Glomerular visceral epithelial cell (primary cell): ENCODE results near the gene DSCAML1.

Experiments
- DNase-seq: peaks from one replicate; pipeline ENCODE4 v3.0.0-alpha.2; 2016; ENCODE audit errors: extremely low spot score

The DSCAML1 gene

DNA sequence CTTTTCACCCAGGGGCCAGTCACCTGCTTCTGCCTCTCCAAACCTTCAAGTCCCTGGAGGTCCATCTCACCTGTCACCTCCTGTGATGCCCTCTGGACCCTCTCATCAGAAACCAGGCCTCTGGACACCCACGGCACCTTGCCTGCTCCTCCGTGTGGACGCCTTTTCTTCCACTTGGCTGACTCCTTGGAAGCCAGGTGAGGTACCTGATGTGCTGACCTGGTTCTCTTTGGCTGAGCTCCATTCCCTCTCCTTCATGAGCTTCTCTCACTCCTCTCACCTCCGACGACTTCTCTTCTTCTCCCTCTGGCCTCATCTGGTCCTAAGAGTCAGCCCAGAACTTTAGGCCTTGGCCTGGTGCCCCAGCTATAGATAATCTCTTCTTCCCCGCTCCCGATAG, 370.1 kb downstream of the DSCAML1 start:
- no peak for DNase-seq

DNA sequence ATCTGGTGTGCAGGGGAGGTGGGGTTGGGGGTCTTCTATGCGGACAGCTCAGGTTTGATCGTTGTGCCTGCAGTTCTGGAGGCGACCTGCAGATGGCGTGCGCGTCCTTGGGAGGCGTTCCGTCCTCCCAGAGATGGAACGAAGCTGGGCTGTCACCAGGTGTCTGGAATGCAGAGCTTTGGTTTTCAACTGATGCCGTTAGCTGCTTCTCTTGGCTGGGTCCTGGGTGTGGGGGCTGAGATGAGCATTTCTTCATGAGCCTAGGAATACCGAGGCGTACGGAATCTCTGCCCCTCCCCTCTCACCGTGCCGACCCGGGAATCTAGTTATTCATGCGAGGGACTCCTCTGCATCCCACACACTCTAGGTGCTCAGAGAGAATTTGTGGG, 370.7 kb downstream of the DSCAML1 start:
- peak; percentile 57 for DNase-seq

DNA sequence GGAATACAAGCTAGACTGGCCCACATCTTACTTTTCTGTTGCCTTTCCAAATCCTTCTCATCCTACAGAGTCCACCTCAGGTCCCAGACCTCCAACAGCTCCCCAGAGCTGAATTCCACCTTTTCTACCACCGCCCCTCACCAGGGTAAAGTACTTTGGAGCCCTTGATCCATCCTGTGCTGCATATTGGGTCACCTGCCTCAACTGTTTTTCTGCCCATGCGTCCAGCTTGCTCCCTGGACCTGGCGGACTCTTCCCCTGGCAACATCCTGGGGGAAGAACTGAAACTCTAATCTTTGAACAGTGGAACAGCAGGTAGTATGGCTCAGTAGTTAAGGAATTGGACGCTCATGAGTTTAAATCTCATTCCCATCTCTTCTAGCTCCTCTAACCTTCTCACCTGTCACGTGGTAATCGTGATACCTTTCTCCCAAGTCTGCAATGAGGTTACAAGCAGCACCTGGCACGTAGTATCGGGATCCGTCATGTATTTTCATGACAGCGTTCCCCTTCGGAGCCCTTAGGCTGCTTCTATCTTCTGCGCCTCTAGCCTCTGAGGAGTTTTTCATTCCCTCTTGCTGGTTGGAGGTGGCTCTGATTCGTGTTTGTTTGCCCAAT, 371.2 kb downstream of the DSCAML1 start:
- no peak for DNase-seq

DNA sequence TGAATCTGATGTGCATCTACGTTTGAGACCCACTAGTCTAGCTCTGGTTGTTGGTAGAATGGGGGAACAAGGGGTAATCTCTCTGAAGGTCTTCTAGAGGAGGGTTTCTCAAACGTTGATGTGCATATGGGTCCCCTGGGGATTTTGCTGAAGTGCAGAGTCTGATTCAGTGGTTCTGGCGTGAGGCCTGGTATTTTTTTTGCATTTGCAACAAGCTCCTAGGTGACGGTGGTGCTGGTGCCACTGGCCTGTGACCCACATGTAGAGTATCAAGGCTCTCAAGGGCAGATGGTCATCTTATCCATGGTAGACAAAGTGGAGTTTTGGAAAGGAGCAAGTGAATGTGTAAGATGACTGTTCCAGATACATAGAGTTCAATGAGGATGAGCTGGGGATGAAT, 372.2 kb downstream of the DSCAML1 start:
- DNase-seq = no peak

DNA sequence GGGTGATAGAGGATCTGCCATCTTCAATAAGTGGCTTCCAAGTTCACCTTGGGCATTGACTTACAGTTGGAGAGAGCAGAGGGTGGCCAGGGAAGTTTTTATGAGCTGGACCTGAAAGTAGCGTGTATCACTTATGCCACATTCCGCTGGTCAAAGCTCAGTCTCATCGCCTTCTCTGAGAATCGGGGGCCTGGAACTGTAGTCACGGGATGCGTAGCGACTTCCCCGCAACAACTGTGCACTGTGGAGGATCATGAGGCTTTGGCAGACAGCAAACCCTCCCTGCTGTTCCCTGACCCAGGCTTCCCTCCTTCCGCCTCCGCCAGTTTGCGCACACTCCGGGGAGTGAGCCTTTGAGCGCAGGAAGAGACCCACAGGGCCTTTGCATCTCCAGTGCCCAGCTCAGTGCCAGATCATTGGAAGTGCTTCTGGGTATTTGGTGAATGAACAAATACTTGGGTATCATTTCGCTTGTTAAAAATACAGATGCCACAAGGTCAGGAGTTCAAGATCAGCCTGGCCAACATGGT, 373.9 kb downstream of the DSCAML1 start:
- DNase-seq = no peak

DNA sequence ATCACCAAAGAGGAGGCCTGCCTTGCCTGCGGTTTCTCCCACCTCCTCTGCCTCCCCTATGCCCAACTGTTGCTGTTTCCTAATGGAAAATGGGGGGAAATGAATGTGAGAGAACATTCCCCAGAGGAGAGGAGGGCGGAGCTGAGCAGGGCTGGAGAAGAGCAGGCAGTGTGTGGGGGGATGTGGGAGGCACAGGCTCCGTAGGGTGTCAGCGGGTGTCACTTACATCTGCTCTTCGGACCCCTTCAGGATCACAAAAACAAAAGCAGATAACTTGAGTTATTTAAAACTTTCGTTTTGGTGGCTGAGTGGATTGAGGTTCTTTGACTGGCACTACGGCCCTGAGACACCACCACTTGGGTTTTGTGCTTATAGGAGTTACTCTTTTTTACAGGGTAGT, 375.5 kb downstream of the DSCAML1 start:
- no peak for DNase-seq

DNA sequence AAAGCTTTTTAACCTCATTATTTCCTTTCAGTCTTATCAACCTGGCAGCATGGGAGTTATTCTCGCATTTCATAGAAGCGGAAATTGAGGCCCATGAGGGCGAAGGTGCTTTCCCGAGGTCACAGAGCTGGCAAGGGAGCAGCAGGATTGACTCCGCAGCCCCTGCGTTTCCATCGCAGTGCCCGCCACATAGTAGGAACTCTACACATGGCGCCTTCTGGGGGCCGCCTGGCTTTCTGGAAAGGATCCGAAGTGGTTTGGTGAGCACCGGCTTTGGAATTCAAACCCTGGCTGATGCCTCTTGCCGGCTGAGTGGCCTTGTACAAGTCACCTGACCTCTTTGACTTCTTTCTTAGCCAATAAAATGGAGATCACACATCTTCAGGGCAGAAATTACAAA, 376.0 kb downstream of the DSCAML1 start:
- no peak for DNase-seq

DNA sequence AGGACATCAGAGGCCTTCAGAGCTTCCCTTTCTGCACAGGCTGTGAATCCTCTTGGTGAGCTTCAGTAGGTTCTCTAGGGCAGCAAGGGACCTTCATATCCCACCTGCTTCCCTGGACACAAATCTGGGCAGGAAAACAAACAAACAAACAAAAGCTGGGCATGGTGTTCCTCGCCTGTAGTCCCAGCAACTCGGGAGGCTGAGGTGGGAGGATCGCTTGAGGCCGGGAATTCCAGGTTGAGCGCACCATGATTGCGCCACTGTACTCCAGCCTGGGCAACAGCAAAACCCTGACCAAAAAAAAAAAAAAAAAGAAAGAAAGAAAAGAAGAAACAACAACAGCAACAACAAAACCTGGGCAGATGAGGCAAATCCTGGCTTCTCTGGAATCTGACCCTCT, 376.4 kb downstream of the DSCAML1 start:
- no peak for DNase-seq

DNA sequence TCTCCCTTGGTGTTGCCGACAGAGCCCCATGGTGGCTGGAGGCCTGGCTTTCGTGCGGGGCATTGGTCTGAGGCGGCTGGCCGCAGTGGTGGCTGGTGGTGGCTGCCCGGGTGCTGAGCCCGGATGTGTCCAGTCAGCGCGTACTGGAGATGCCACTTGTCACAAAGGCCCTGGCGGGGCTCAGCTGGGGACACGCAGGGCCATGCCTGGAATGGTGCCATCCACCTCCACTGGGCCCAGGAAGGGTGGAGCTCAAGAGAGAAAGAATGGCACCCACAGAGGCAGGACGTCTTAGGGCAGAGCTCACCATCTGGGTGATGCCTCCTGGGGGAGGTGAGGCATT, 376.9 kb downstream of the DSCAML1 start:
- DNase-seq = no peak

DNA sequence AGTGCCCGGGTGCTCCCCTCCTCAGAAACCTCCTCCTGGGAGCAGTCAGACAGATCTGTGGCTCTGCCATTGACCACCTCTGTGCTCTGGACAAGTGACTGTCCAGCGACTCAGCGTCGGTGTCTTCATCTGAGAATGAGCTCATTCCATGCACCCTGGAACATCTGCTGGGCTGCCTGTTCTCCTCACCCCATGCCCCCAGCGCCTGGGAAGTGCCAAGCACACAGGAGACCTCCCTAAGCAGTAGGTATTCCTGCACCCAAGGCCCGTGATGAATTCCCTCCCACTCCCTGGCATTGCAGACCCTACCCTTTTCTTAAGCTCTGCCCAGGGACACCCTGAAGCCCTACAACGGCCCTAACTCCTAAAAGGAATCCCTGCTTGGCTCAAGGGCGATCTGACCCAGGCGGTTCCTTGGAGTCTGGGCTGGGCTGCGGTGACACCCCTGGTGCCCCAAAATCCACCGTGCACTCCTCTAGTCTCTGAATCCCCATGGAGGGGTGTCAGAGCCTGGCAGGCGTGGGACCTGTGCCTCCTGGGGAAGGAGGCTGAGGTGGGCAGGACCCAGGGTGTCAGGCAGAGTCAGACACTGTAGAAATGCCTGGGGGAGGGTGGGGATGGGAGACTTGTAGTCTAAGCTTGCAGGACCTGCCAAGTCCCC, 377.4 kb downstream of the DSCAML1 start:
- DNase-seq = peak; percentile 22

DNA sequence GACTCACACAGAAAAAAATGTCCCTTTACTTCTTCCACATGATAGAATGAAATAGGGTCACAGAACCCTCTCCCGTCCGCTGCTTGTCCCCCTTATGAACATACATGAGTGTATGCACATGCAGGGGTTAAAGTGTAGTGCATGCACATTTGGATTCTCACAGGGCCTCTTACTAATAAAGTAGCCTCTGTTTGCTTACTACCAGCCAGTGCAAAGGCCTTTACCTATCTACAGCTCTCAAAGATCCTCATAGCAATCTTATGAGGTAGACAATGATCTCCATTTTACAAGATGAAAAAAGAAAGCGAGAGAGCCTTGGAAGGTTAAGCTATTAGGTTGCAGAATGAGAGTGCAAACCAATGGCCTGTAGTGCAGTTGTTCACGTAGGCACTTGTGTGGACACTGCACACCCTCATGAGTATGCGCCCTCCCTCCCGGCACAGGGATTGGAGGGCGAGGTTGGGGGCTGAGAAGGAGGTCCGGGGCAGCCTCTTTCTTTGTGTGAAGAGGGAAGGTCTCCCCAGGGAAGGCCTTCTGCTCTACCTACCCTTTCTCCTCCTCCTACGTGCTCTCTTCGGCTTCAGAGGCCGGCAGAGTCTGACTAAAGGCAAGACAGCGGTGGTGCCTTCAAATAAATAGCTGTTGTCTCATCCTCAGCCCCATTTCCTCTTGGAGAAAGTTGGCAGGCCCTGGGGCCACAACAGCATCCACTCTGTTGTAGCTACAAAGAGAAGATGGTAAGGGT, 378.1 kb downstream of the DSCAML1 start:
- DNase-seq = no peak

DNA sequence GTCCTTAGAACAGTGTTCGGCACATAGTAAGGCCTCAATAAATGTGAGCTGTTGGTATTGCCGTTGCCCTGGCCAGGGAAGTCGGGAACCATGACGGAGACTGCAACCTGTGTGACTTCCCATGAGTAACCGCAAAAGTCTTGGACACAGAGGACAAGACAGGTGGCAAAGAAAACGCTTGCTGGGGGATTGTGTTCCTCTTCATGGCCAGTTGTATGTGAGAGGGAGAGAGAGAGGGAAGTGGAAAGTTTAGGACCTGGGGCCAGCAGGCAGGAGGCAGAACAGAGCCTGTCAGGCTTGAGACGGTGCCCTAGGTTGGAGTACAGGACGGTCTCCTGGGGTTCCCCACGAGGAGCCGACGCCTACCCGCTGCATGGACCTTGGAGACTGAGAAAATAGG, 379.2 kb downstream of the DSCAML1 start:
- DNase-seq = no peak

DNA sequence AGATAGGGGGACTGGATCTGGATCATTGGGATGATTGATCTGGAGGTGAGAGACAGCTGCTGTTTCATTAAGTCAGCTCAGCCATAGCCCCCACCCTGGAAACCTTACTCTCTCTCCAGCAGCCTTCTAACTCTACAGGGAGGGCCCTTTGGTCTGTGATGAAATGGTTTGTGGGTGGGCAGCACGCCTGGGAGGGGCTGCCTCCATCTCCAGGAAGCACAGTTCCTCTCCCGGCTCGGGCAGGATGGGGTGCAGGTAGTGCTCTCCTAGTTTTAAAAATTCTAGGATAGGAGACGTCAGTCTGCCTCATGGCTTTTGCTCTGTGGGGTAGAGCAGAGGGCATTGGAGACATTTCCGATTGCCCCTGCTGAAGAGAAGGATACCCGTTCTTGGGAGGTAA, 379.7 kb downstream of the DSCAML1 start:
- DNase-seq = no peak

DNA sequence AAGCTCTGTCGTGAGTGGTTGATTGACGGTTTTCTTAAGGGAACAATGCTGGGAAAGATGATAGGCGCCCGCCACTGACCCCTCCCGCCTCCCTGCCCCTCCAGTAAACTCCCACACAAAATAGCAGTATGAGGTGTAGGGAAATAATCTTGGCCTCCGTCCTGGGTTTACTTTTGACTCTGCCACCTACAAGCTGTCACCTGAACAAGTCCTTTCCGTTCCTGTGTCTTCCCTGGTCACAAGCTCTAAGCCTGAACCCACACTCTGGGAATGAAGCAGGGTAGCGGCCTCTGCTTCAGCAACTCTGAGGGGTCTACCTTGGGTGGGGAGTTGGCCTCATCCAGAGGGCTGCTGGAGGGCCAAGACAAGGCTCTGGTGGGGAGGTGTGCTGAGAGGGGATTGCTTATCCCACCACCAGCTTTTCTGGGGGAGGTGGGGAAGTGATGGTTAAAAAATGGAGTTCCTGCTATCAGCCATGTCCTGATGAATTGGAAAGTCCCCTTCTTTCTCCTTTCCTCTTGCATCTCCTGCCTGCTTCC, 381.6 kb downstream of the DSCAML1 start:
- no peak for DNase-seq

DNA sequence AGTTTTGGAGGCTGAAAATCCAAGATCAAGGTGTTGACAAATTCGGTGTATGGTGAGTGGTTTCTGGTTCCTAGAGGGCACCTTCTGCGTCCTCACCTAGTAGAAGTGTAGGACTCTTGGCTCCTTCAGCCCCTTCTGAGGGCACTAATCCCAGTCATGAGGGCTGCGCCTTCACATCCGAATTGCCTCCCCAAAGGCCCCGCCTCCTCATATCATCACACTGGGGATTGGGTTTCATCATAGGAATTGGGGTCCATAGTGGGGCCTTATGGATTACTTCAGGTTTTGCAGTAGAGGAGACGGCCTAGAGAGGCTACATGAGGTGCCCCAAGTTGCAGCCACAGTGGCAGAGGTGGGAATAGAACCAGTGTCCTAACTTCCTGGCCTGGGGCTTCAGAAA, 382.3 kb downstream of the DSCAML1 start:
- no peak for DNase-seq

DNA sequence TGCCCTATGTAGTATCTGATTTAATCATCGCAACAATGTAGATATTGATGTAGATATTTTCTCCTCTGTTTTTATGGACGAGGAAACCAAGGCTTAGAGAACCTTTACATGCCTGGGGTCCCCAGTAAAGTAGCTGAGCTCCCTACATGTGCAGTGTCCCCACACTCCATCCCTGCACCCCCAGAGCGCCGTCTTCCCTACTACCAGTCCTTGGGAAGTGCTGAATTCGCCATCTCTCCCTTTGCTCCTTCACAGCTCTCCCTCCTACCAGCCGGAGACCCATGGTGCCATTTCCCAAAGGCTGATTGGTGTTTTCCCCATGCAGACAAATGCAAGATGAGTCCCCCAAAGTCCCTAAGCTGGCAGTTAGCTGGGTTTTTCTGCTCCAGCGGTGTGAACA, 383.4 kb downstream of the DSCAML1 start:
- DNase-seq = no peak

DNA sequence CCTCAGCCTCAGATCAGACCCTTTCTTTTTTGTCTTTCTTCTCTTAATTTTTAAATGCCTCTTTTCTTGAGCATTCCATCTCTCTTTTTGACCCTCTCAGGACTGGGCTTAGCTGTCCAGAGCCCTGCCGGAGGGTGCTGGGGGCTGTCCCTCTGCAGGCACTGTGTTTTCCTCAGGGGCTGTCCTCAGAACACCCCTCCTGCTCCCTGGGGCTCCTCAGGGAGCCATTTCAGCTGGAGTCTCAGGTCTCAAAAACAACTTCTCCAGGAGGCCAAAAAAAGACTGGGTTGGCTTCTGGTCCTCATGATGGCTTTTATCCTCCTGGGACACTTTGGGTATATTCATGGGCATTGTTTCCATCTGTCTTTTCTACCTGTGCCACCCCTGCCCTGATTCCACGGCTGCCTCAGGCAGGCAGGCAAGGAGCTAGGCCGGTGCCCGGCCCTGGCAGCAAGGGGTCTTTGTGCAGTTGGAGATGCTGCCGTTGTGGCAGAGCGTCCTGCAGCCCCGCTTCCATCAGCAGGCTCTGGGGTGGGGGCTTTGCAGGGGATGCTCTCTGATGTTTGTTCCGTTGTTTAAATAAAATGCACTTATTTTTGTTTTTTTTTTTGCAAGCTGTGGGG, 384.3 kb downstream of the DSCAML1 start:
- no peak for DNase-seq

DNA sequence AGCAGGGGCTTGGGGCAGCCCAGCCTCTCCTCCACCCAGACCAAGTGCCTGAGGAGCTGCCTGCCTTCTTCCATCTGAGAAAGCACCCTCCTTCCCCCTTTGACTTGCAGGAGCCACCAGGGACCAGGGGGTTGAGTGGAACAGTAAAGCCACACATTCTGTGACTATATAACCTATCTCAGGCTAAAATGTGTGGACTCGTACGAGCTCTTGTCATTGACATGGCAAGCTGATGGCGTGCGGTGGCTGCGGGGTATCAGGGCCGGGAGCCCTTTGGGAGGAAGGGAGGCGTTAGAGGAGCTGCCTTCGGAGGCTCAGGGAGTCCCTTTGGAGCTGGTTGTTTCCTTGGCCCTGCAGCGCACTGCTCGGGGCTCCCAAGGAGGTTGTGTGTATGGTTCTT, 384.8 kb downstream of the DSCAML1 start:
- no peak for DNase-seq

DNA sequence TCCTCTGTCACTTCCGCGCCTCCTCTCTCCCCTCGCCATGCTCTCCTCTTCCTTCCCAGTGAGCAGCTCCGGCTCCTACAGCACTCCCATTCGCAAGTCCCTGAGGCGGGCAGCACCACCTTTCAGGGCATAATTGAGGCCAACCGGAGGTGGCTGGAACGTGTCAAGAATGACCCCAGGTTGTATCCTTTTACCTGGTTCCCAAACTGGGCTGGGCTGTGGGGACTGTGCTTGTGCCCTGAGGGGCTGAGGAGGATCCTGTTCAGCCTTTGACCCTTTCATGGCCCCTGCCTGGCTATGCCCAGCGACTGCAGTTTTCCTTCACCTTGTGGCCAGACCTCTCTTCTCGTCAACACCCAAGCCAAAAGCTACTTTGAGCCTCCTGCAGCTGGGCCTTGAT, 385.3 kb downstream of the DSCAML1 start:
- DNase-seq = no peak

DNA sequence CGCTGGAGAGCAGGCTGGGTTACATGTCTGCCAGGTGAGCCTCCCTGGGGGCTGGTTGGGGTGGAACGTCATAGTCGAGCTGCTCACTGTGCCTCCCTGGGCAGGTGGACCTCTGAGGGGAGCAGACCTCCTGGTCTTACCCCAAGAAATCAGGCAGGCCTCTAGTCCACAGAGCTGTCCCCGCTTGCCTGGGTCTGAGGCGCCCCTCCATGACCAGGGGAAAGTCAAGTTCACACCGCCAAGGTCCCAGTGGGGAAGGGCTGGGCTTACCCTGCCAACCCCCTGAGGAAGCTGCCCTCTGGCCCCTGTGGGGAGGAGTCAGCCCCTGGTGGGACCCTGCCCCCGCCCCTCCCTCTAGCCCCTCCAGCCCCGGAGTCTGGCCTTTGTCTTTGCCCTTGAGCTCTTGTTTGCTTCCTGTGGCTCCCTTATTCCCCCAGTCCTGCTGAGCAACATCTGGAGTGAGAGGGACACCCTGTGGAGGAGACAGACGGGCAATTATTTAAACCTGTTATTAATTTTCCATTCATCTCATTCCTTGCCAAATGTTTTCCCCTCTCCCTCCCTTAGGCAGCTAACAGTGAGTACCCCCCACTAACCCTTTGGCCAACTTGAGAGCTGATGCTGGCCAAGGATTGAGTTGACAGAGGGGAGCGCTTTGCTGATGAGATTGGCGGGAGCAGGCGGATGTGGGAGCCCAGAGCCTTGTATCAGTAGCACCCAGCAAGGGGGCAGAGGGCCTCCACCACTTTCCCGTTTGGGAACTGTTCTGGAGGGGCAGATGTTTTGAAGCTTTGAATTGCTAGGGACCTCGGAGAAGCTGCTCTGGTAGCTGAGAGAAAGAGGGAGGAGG, 385.9 kb downstream of the DSCAML1 start:
- DNase-seq = no peak

DNA sequence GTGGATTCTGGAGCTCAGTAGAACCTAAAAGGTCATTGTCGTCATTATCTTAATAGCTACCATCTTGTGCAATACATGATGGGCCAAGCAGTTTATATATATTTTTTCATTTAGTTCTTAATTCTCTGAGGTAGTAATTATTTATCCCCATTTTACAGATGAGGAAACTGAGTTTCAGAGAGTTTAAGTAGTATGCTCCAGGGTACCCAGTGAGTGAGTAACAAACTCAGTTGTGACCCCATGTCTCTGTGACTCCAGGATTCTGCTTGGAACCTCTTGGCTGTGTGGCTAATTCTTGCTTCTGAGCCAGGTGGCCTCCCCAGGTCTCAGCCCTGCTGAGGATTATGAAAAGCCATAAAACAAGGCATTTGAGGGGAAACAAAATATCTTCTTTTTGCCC, 386.8 kb downstream of the DSCAML1 start:
- no peak for DNase-seq

DNA sequence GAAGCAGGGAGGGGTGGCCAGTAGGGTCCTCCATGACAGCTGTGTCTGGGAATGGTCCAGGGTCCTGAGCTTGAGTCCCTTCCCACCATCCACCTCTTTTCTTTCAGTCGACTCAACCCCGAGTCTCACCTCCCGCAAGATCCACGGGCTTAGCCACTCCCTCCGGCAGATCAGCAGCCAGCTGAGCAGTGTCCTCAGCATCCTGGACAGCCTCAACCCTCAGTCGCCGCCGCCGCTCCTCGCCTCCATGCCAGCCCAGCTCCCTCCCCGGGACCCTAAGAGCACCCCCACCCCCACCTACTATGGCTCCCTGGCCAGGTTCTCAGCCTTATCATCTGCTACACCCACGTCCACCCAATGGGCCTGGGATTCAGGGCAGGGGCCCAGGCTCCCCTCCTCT, 387.5 kb downstream of the DSCAML1 start:
- DNase-seq = no peak
